DMS53 treated with DMSO at 0.1 percent for 48 hours (cell line): Measurements from ENCODE around the gene SETD3.

Experiments
- DNase-seq: peaks from one replicate; lab custom pipeline; 2025; ENCODE audit not compliant: unreplicated experiment; lab: John Stamatoyannopoulos, UW

The SETD3 gene

GRCh38 chr14:99460793-99461192, 19.9 kb downstream of the SETD3 start:
- DNase-seq = no peak

GRCh38 chr14:99459481-99460100, 21.1 kb downstream of the SETD3 start:
- DNase-seq = no peak

GRCh38 chr14:99454246-99454645, 26.4 kb downstream of the SETD3 start:
- DNase-seq = no peak

GRCh38 chr14:99452968-99453367, 27.7 kb downstream of the SETD3 start:
- no peak for DNase-seq

GRCh38 chr14:99451234-99451633, 29.4 kb downstream of the SETD3 start:
- DNase-seq = no peak

- DNase-seq = no peak
Observed at GRCh38 chr14:99450266-99450665, 30.4 kb downstream of the SETD3 start.

- DNase-seq = no peak
Observed at GRCh38 chr14:99447739-99448138, 32.9 kb downstream of the SETD3 start.

GRCh38 chr14:99445931-99446330, 34.7 kb downstream of the SETD3 start:
- DNase-seq = no peak

- DNase-seq = no peak
Observed at GRCh38 chr14:99441918-99442317, 38.7 kb downstream of the SETD3 start.

GRCh38 chr14:99441157-99441870, 39.3 kb downstream of the SETD3 start:
- no peak for DNase-seq

GRCh38 chr14:99440278-99440677, 40.4 kb downstream of the SETD3 start:
- no peak for DNase-seq

GRCh38 chr14:99437706-99438105, 43.0 kb downstream of the SETD3 start:
- DNase-seq = no peak

GRCh38 chr14:99436247-99437180, 44.1 kb downstream of the SETD3 start:
- no peak for DNase-seq

- DNase-seq = no peak
Observed at GRCh38 chr14:99435327-99435726, 45.3 kb downstream of the SETD3 start.

GRCh38 chr14:99432485-99432884, 48.2 kb downstream of the SETD3 start:
- DNase-seq = no peak

GRCh38 chr14:99431986-99432385, 48.7 kb downstream of the SETD3 start:
- no peak for DNase-seq

GRCh38 chr14:99430491-99430890, 50.2 kb downstream of the SETD3 start:
- DNase-seq = no peak

- DNase-seq = no peak
Observed at GRCh38 chr14:99427632-99428300, 52.9 kb downstream of the SETD3 start.

GRCh38 chr14:99426813-99427346, 53.8 kb downstream of the SETD3 start:
- no peak for DNase-seq

- DNase-seq = no peak
Observed at GRCh38 chr14:99426265-99426664, 54.4 kb downstream of the SETD3 start.

- DNase-seq = peak; percentile 56
Observed at GRCh38 chr14:99425272-99425681, 55.4 kb downstream of the SETD3 start.
